AG09309 (cell line): Measurements from ENCODE around the gene RYR1.

Source experiments
- DNase-seq: peaks from one replicate; pipeline ENCODE4 v3.0.0-alpha.2; 2010; ENCODE audit warnings: low read depth
- H3K4me3 ChIP-seq: 2 replicates; pipeline ENCODE4 v1.5.1; 2011; ENCODE audit warnings: mild to moderate bottlenecking, low read depth, low read length, moderate library complexity; ENCODE audit not compliant: control insufficient read depth
- TF ChIP-seq, protein P1 (sequence below): IDR thresholded peaks from 2 replicates; pipeline ENCODE4 v1.5.1; 2011; ENCODE audit warnings: mild to moderate bottlenecking, low read depth, low read length, inconsistent platforms; ENCODE audit not compliant: insufficient read depth, control insufficient read depth; ENCODE audit errors: missing control alignments

Gene RYR1

DNA sequence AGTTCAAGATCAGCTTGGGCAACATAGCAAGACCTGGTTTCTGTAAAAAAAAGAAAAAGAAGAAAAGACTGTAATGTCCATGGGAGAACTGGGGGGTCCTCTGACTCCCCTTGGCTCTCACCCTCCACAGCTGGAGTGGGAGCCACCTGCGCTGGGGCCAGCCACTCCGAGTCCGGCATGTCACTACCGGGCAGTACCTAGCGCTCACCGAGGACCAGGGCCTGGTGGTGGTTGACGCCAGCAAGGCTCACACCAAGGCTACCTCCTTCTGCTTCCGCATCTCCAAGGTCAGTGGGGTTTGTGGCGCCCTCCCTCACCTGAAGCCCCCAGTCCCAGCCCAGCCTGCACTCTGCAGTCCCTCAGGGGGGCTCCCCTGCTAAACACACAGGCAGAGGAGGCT is 14.7 kb downstream of the RYR1 start:
- H3K4me3 ChIP-seq: no peak overlapping the region
- DNase-seq: no peak
- TF ChIP-seq, protein P1, sequence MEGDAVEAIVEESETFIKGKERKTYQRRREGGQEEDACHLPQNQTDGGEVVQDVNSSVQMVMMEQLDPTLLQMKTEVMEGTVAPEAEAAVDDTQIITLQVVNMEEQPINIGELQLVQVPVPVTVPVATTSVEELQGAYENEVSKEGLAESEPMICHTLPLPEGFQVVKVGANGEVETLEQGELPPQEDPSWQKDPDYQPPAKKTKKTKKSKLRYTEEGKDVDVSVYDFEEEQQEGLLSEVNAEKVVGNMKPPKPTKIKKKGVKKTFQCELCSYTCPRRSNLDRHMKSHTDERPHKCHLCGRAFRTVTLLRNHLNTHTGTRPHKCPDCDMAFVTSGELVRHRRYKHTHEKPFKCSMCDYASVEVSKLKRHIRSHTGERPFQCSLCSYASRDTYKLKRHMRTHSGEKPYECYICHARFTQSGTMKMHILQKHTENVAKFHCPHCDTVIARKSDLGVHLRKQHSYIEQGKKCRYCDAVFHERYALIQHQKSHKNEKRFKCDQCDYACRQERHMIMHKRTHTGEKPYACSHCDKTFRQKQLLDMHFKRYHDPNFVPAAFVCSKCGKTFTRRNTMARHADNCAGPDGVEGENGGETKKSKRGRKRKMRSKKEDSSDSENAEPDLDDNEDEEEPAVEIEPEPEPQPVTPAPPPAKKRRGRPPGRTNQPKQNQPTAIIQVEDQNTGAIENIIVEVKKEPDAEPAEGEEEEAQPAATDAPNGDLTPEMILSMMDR: no peak

GRCh38 chr19:38449518-38449917 is 16.0 kb downstream of the RYR1 start:
- no peak for DNase-seq
- H3K4me3 ChIP-seq: no peak overlapping the region
- TF ChIP-seq, protein P1: no peak

DNA sequence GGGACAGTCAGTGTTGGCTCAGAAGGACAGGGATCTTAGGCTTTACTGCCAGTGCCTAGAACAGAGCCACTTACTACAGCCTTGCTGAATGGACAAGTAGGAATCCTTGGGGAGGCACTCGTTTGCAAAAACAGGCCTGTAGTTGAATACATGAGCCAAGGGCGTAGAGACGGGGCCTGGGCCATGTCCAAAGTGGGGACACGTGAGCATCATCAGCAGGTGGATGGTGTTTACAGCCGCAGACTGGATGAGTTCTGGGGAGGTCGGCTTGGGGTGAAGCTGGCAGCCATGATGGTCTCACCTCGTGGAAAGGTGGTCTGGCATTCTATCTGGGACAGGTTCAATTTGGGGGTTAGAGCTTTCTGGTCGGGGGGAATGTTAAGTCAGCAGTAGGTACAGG is 17.5 kb downstream of the RYR1 start:
- no peak overlapping the region for H3K4me3 ChIP-seq
- TF ChIP-seq, protein P1: no peak
- no peak for DNase-seq

DNA sequence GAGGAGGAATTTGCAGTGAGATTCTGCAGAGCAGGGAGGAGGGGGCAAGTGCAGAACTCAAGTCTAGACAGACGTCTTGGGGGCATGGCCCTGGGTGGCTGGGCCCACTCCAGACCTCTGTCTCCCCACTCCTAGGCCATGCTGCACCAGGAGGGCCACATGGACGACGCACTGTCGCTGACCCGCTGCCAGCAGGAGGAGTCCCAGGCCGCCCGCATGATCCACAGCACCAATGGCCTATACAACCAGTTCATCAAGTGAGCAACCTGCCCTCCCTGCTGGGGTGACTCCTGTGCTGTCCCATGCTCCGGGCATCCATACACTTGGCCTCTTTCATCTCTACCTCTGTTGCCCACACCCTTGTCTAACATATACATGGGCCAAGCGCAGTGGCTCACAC is 18.1 kb downstream of the RYR1 start:
- no peak for DNase-seq
- TF ChIP-seq, protein P1: no peak
- no peak overlapping the region for H3K4me3 ChIP-seq

DNA sequence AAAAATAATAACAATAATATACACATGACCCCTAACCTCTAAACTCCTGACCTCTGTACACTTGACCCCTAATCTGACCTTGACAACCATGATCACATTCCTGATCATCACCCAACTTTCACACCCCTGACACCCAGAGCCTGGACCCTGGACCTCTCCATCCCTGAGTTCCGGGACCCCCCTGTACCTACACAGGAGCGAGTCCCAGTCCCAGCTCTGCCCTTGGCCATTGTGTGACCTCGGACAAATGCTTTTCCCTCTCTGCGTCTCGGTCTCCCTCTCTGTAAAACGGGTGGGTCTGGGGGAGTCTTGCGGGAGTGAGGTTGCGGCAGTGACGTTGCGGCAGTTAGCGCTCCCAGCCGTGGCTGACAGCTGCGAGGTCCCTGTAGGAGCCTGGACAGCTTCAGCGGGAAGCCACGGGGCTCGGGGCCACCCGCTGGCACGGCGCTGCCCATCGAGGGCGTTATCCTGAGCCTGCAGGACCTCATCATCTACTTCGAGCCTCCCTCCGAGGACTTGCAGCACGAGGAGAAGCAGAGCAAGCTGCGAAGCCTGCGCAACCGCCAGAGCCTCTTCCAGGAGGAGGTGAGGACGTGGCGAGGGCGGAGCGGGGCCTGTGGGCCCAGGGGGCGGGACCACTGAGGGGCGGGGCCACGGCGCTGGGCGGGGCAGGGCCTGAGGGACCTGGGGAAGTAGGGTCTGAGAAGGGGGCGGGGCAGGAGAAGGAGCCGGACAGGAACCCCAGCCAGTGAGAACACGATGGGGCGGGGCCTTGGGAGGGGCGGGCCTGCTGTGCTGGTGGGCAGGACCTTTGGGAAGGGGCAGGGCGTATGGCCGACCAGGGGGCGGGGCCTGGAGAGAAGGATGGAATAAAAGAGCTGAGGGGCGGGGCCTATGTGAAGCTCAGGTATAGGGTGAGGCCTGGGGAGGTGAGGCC is 19.2 kb downstream of the RYR1 start:
- TF ChIP-seq, protein P1: no peak
- no peak for DNase-seq
- no peak overlapping the region for H3K4me3 ChIP-seq

DNA sequence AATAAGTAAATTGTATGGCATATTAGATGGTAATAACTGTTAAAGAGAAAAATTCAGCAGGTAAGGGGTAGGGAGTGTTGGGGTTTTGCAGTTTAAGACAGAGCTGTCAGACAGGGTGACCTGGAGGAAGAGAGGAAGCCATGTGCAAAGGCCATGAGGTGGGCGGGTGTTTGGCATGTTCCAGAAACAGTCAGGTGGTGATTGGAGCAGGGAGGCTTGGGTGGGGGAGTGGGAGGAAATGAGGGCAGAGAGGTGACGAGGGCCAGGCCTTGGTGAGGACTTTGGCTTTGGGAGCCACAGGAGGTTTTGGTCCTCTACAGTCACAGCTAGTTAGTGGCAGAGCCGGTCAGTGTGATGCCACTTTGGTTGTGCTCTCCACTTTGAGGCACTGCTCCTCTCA is 20.1 kb downstream of the RYR1 start:
- no peak overlapping the region for H3K4me3 ChIP-seq
- TF ChIP-seq, protein P1: no peak
- no peak for DNase-seq
